NCI-H2196 (cell line): ENCODE measurements around the gene GRM1.

Experiments
- DNase-seq: peaks from one replicate; lab custom pipeline; 2025; ENCODE audit not compliant: unreplicated experiment; lab: John Stamatoyannopoulos, UW

GRM1 gene

DNA sequence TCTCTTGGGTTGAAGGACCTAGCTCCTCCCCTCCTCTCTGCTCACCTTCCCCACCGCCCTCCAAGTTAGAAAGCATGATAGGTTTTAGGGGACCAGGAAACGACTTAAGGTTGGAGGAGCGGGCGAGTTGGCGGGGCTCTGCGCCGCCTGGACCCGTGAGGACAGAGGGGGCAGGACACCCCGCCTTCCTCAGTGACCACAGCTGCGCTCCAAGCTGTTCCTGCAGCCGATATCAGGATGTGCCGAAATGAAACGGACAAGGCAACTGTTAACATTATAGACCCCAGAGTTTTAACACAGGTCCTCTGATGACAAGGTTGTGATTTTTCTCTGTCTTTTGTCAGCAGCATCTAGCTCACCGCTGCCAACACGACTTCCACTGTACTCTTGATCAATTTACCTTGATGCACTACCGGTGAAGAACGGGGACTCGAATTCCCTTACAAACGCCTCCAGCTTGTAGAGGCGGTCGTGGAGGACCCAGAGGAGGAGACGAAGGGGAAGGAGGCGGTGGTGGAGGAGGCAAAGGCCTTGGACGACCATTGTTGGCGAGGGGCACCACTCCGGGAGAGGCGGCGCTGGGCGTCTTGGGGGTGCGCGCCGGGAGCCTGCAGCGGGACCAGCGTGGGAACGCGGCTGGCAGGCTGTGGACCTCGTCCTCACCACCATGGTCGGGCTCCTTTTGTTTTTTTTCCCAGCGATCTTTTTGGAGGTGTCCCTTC, at the start of gene GRM1:
GRM1 (plus strand) TSS at position 212 of the 722 bp plus-strand sequence; CDS start at position 668, 456 bp downstream.
- no peak for DNase-seq

DNA sequence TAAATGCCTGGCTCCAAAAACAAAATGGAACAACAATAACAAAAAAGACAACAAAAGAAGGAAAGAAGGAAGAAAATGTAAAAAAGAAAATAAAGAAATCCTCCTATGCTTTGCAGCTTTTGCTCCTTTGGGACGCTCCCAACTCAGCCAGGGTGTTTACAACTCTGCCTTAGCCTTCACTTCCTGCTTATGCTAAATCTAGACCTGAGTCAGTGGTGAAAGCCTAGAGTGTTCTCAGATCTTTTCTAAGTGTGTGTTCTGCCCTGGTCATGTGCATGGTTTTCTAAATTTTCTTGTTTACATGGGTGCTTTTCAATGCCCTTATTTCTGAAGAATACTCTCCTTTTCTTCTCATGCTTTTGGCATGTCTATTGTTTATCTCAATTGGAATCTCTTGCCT, 19.5 kb upstream of the GRM1 start:
- no peak for DNase-seq

DNA sequence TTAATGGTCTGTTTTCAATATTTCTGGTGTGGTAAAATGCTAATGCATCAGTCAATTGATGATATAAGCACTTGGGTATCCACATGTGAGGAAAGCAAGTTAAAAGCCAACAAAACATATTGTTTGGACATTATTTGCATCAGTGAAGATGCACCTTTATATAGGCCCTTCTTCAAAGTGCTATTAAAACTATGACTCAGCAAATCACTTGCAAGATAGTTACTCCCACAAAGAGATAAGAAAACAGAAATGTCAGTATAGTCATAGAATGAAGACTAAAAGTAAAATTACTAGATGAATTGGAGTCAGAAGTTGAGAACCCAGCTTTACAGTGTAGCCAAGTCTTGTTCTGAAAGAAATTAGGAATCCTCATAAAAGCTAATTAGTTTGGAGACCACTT, 14.6 kb upstream of the GRM1 start:
- no peak for DNase-seq

DNA sequence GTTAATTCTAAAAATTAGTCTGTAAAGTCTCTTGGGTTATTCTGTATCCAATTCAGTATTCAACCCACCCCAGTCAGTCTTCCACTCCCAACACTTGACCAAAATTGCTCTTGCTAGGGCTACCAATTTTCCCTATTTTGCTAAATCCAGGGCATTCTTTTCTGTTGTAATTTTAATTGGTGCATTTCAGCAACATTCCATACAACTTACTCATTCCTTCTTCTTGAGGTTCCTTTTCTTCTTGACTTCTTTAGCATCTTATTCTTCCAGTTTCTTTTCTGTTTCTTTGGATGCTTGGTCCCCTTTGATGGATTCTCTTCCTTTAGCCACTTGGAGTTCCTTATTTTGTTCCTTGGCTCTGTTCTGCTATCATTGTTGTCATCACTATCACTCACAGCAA, 11.2 kb upstream of the GRM1 start:
- DNase-seq: no peak

DNA sequence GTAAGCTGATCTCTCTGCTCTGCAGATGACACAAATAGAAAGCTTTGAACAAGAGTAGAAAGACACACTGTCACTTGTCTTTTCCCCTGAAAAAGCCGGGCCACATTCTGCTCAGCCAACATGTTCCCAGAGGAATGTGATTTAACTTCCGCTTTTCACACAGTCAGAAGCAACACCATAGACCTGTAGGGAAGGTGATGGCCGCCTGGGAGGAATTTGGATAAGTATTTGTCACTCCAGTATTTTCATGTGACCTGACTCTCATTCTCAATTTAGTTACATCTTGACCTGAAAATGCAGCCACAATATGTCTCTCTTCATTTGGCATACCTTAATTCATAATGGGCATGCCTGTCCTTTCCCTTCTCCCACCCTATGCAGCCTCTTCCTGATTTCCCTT, 2.0 kb upstream of the GRM1 start:
- no peak for DNase-seq

DNA sequence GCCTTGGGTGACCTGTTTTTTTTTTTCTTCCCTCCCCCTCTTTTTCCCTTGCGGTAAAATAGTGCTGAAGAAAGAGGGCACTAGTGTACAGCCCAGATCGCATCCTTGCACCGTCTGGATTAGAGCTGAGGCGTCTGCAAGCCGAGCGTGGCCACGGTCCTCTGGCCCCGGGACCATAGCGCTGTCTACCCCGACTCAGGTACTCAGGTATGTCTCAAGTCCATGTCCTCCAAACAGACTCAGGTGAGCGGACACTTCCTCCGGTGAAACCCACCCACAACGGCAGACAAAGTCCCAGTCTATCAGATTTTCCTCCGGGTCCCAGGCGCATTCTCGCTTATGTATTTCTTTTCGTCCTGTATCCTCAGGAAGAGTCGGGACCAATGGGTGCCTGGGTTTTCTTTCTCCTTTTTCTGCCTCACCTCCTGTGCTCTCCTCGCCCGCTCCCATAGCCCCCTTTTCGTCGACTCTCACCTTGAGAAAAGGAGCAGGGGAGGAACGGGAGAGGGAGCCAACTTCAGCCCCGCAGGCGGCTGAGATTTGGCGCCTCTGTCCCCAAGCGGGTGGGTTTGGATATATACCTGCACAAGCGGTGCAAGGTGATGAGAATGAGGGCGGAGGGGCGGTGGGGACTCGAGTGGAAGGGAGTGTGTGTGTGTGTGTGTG, 1.1 kb upstream of the GRM1 start:
- no peak for DNase-seq

DNA sequence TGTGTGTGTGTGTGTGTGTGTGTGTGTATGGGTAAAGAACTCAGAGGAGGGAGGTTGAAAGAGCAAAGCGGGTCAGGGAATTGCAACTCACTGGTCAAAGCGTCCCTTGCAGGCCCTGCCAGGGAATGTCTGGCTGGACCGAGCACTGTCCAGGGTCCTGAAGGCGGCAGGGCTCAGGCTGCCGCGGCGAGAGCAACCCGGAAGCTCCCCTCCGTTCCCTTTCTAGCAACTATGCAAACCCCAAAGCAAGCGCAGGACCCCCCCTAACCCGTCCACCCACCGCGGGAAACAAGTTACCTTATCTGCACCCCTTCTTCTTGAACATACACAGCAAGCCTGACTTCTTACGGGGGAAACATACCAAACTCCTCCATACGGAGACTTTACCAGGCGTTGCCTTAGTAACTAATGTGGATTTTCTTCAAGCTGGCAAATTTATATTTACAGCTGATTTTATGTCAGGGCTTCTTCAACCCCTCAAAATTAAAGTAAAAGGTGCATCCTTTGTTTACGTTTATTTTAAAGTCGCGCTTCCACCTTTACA, 538 bp upstream of the GRM1 start:
- DNase-seq: no peak

DNA sequence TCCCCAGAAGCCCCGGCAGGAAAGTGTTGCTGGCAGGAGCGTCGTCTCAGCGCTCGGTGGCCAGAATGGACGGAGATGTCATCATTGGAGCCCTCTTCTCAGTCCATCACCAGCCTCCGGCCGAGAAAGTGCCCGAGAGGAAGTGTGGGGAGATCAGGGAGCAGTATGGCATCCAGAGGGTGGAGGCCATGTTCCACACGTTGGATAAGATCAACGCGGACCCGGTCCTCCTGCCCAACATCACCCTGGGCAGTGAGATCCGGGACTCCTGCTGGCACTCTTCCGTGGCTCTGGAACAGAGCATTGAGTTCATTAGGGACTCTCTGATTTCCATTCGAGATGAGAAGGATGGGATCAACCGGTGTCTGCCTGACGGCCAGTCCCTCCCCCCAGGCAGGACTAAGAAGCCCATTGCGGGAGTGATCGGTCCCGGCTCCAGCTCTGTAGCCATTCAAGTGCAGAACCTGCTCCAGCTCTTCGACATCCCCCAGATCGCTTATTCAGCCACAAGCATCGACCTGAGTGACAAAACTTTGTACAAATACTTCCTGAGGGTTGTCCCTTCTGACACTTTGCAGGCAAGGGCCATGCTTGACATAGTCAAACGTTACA, 817 bp downstream of the GRM1 start:
- no peak for DNase-seq

DNA sequence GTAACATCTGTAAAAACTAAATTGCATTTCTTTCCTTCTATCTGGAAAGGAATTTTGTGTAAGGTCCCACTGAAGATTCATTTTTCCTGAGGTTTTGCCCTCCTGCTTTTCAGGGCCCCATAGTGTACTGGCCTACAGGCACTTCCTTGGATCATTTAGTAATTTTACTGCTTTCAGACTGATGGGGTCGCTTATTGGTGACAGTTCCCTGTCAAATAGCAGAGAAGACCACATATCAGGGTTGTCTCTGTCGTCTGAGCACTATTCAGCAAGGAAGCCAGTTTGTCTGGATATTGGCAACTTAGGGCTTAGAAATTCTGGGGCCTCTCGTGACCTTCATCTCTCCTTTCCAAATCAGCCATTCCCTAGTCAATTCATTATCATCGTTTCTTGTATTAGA, 3.5 kb downstream of the GRM1 start:
- no peak for DNase-seq

DNA sequence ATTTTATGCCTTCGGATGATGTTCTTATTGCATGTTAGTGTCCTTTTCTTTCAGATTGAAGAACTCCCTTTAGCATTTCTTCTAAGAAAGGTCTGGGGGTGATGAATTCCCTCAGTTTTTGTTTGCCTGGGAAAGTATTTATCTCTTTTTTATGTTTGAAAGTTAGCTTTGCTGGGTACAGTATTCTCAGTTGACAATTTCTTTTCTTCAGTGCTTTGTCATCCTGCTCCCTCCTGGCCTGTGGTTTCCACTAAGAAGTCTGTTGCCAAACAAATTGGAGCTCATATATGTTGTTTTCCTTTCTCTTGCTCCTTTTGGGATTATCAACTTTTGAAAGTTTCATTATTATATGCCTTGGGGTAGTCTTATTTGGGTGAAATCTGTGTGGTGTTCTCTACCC, 11.5 kb downstream of the GRM1 start:
- no peak for DNase-seq

DNA sequence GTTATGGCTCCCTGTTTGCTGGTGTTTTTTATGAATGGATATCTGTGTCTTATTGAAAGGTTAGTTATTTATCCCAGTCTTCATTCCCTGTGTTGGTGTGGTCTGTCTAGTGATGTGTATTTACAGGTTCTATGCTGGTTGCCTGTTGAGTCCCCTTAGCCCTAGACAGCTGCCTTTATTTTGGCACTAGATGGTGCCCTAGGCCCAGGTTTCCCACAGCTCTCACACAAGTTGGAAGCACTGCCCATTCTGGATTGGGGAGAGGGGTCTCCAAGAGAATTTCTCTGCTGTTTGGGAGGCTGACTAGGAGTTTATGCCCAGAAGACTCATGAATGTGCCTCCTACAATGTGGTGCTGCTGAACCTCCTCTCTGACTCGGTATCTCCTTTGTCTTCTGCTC, 12.4 kb downstream of the GRM1 start:
- DNase-seq: no peak

DNA sequence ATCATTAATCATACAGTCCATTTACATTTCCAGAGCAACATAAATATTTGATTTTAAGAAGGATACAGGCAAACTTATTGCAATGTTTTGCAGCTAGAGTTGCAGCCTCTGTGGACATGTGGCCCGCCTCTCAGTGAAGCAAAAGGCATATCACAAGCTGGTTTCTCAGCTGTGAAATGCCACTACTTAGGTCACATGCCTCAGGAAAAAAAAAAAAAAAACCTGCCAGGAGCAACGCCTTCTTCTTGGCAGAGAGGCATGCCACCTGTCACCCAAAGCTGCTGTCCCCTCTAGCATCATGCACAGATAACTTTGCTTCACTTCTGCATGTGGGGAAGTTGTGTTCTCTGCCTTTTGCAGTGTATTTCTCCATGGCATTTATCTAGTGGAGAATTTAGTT, 18.5 kb downstream of the GRM1 start:
- DNase-seq: no peak

DNA sequence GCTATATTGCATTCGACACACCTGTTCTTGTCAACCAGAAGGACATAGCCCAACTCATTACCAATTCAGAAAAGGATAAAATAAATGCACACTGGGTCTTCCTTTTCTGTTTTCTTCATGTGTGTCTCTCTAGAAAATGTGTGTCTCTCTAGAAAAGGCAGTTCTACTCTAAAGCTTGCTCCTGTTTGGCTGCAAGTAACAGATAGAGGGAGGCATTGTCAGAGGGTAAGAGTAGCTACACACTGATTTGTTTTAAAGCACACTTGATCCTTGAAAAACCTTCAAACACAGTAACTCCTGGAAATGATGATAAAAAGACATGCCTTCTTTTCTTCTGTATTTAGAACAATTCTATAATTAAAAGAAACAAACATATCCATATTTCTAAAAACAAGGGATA, 21.3 kb downstream of the GRM1 start:
- no peak for DNase-seq

DNA sequence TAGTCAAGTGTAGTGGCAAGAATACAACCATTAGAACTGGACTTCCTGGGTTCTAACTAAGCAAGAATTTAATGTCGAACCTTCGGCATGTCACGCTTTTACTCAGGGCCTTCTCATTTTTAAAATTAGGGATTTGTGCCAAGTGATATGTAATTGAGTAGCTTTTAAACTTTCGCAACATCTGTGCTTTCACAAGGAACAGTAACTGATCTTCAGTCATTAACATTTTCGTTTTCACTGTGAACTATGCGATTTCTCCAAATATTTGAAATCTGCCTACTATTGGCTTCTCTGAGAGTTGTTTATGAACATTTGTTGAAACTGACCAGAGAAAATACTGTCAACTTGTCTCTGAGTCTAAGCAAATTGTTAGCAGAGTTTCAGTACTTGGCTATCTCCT, 27.6 kb downstream of the GRM1 start:
- no peak for DNase-seq

DNA sequence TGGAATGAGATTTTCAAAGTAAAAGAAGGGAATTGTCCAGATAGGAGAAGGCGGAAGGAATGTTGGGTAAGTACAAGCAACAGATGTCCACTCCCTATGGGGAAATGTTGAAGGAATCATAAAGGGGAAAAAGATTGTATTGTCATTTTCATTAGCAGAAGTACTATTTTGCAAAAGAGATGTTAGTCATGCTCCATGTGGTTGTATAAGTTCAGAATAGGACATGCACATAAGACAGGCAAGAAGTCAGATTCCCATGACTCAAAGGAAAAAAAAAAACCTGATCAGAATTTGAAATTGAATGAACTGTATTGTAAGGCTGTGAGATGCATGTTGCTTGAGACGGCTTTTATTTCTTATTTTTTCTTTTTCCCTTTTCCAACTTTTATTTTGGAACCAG, 36.8 kb downstream of the GRM1 start:
- no peak for DNase-seq

DNA sequence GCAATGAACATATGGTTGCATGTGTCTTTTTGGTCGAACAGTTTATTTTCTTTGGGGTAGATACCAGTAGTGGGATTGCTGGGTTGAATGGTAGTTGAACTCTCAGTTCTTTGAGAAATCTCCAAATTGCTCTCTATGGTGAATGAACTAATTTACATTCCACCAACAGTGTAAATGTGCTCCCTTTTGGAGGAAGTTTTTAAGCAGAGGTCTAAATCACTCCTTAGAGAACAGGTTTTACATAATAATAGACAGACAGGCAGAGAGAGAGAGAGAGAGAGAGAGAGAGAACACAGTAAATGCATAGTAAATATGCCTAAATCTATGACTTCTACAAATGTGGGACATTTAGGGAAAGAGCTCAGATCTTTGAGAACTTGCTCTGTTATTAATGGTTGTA, 37.6 kb downstream of the GRM1 start:
- DNase-seq: no peak

DNA sequence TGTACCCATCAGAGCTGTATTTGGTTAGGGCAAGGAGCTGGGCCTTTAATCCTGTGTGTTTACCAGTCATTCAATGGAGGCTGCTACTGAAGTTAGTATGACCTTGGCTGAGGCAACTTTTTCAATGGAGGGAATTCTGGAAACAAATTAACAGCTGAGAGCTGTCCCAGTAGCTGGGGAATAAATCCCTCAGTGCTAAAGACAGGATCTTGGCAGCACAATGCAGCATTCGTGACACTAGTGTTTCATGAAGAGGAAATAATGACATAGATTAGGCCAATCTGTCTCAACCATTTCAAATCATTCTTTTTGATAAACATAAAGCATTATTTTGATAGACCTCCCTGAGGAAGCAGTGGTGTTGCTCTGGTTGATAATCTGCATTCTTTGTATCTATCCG, 42.9 kb downstream of the GRM1 start:
- no peak for DNase-seq

DNA sequence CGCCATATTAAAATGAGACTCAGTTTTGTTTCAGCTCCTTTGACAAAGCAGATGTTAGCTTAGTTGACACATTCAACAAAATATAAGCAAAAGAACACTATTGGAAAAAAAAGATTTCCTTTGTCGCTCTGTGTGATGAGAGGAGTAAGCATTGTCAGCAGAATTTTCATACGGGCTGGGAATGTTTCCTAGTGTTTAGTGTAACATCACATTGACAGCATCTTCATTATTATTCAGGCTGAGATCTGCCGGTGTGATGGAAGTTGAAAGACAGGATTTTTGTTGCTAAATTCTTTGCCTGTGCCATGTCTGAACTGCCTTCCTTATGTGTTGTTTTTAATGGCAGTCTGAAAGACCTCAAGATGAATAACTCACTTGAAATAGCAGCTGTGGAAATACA, 49.1 kb downstream of the GRM1 start:
- DNase-seq: no peak

DNA sequence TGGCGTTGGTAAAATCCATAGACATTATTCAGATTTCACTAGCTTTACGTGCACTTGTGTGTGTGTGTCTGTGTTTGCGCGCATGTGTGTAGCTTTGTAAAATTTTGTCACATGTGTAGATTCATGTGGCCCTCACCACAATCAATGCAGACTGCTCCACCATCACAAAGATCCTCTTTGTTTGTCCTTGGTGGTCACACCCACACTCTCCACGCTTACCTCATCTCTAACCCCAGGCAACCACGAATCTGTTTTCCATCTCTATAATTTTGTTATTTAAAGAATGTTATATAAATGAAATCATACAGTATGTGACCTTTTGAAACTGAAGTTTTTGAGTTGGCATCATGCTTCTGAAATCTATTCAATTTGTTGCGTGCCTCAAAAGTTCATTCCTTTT, 58.5 kb downstream of the GRM1 start:
- no peak for DNase-seq

DNA sequence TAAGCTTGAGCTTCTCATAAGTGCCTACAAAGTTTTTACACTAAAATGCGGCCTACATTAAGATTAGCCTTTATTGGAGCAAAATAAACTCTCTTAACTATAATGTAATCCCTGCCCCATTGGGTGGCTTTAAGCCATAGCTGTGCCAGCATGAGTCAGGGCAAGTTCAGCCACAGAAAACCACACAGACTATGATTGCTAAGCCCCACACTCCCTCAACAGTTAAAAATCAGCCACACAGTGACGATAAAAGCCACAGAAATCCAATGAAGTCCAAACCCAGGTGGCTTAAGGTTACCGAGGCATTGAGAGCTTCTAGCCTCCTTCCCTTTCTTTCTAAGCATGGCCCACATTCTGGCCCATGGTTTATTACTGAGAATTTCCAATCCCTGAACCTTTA, 61.6 kb downstream of the GRM1 start:
- DNase-seq: no peak

DNA sequence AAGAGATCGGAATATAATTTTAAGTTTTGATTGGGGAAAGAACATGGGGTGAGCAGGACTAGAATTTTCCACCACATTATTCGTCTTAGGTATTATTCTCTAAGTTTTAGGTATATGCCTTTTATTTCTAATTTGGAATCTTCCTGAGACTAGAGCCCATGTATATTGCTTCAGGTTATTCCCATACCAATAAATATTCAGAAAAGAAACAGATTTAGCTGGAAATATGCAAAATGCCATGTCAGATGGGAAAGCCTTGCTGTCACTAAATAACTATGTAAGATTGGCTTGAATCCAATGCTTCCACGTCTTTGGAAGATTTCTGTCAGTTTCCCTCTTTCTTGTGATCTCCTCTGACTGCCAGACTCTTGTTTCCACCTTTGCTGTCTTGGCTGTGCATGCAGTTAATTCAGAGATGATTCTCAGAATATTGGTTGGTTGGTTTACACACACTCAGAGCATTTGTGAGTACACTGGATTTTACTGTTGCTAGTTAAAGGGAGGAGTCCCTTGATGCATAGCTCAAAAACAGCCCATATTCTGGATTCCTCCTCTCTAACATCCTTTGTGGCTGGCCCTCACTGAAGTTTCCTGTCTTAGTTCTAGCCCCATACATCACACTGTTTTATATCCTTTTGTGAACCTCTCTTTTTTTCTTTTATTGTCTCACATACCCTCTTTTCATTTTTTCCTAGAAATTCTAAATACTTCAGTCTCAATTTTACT, 64.3 kb downstream of the GRM1 start:
- no peak for DNase-seq

DNA sequence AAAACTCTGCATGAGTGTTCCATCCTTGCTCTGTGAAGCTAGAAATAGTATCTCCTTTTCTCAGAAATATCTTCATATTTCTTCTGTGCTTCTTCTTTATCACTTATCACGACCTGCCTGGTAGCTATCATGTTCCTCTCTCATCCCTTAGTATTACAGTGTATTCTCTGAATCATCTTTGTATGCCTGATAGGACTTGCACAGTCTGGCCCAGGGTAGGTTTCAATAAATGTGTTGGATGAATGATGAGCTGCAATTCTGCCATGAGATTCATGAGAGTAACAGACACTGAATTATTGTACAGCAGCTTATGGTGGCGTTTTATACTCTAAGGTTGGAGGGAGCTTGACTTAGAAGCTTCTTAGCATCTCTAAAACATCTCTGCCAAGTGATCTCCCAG, 66.6 kb downstream of the GRM1 start:
- DNase-seq: no peak
